ENCODE results near the gene ELMO1.

ELMO1 gene

DNA sequence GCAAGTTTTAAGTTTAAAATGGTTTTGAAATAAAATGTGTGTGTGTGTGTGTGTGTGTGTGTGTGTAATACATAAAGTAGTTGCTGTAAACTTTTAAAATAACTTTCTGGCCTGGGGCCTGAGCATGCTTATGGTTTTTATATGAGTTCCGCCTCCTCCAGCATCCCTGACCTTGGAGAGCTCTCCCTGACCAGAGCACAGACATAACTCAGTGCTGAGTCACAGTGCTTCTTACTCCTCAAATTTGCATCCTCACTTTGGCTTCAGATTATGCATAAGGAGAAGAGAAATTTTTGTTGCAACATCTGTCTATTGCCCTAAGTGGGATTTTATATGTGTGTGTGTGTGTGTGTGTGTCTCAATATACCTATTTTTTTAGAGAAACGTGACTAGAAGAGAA is 200.8 kb downstream of the ELMO1 start:
- Histone ChIP-seq H2AK5ac (ENCODE audit: low read length) (no peak overlapping the region), H3K27me3 (ENCODE audit: insufficient read depth, low read length) (no peaks in the 10 kb centered on the region), H3K27ac (ENCODE audit: low read depth, low read length) (no peak overlapping the region), H4K91ac (ENCODE audit: low read depth, low read length) (no peak overlapping the region), H4K12ac (ENCODE audit: low read depth, low read length) (no peak overlapping the region), H3K79me1 (ENCODE audit: low read length) (no peaks in the 10 kb centered on the region), H3K23ac (ENCODE audit: low read length) (no peak overlapping the region), H4K8ac (ENCODE audit: low read depth, low read length) (no peak overlapping the region), H2BK5ac (ENCODE audit: low read depth, low read length, poor library complexity) (no peak overlapping the region), H2BK12ac (ENCODE audit: low read length) (no peak overlapping the region), H2AFZ (ENCODE audit: insufficient read depth, low read length, poor library complexity) (no peak overlapping the region), H3K9me3 (ENCODE audit: insufficient read depth, low read depth, low read length) (peaks cover 1% of the 10 kb centered on the region), H3K4ac (ENCODE audit: low read depth, low read length) (no peak overlapping the region), H3K4me1 (ENCODE audit: control insufficient read depth in 1 of 2, insufficient read depth in 2 of 2, low read length in 2 of 2) (peaks cover 3 to 7% of the 10 kb centered on the region in 2 experiments), H2BK120ac (ENCODE audit: insufficient read depth, low read length, poor library complexity) (no peak overlapping the region), H3K36me3 (ENCODE audit: control insufficient read depth in 1 of 2, insufficient read depth in 2 of 2, low read length in 2 of 2) (peaks cover 0 to 2% of the 10 kb centered on the region in 2 experiments), H3K4me2 (ENCODE audit: low read length) (no peak overlapping the region), H3K9ac (ENCODE audit: low read length) (no peak overlapping the region), H3K4me3 (ENCODE audit: low read depth, low read length) (no peak overlapping the region), H3K79me2 (ENCODE audit: control insufficient read depth, insufficient read depth, low read length, poor library complexity) (no peaks in the 10 kb centered on the region), H3K14ac (ENCODE audit: low read length) (no peak overlapping the region), H3K18ac (ENCODE audit: low read length) (no peak overlapping the region)
- peak in 1 of 2 donors; percentile 19 for DNase-seq
- WGBS (ENCODE audit: extremely low coverage, insufficient coverage, insufficient read length) = no CpG with 5 or more reads among the region's 2 CpGs

DNA sequence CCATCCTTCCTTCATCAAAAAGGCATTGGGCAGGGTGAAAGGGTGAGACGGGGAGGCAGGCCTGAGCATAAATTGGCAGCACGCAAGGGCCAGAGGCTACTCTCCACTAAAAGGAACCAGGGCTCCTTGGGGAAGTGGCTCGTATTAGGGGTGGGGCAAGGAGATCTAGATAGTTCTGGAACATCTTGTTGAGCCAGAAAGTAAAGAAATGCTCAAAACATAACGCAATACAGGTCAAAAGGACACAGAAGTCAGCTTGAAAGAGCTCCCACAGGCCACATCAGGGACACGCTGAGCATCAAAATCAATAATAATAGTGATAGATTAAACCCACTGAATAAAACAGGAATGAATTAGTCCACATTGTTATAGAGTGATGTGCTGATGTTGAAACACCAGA is 203.1 kb downstream of the ELMO1 start:
- no peak overlapping the region for H3K14ac ChIP-seq (ENCODE audit: low read length)

GRCh38 chr7:37236906-37237305 is 211.8 kb downstream of the ELMO1 start:
- Histone ChIP-seq H4K12ac (ENCODE audit: low read depth, low read length) (no peak overlapping the region), H2AFZ (ENCODE audit: insufficient read depth, low read length, poor library complexity) (no peak overlapping the region), H3K27me3 (ENCODE audit: insufficient read depth, low read length) (no peaks in the 10 kb centered on the region), H2BK120ac (ENCODE audit: insufficient read depth, low read length, poor library complexity) (no peak overlapping the region), H3K79me1 (ENCODE audit: low read length) (no peaks in the 10 kb centered on the region), H2BK12ac (ENCODE audit: low read length) (no peak overlapping the region), H3K23ac (ENCODE audit: low read length) (no peak overlapping the region), H3K9me3 (ENCODE audit: insufficient read depth, low read depth, low read length) (no peaks in the 10 kb centered on the region), H3K79me2 (ENCODE audit: control insufficient read depth, insufficient read depth, low read length, poor library complexity) (no peaks in the 10 kb centered on the region), H3K36me3 (ENCODE audit: control insufficient read depth in 1 of 2, insufficient read depth in 2 of 2, low read length in 2 of 2) (peaks cover 0 to under 1% of the 10 kb centered on the region in 2 experiments), H3K18ac (ENCODE audit: low read length) (no peak overlapping the region), H2BK5ac (ENCODE audit: low read depth, low read length, poor library complexity) (no peak overlapping the region), H3K9ac (ENCODE audit: low read length) (no peak overlapping the region), H3K4me3 (ENCODE audit: low read depth, low read length) (no peak overlapping the region), H3K4ac (ENCODE audit: low read depth, low read length) (no peak overlapping the region), H3K4me1 (ENCODE audit: control insufficient read depth in 1 of 2, insufficient read depth in 2 of 2, low read length in 2 of 2) (no peaks in the 10 kb centered on the region), H3K27ac (ENCODE audit: low read depth, low read length) (no peak overlapping the region), H3K4me2 (ENCODE audit: low read length) (no peak overlapping the region), H2AK5ac (ENCODE audit: low read length) (no peak overlapping the region), H4K8ac (ENCODE audit: low read depth, low read length) (no peak overlapping the region), H3K14ac (ENCODE audit: low read length) (no peak overlapping the region), H4K91ac (ENCODE audit: low read depth, low read length) (no peak overlapping the region)
- WGBS (ENCODE audit: extremely low coverage, insufficient coverage, insufficient read length) = no CpG with 5 or more reads among the region's 1 CpG
- DNase-seq = no peak

More for the DNA sequence above, 203.1 kb downstream of the ELMO1 start:
- Histone ChIP-seq H3K4me3 (ENCODE audit: low read depth, low read length) (no peak overlapping the region), H2BK12ac (ENCODE audit: low read length) (no peak overlapping the region), H2AK5ac (ENCODE audit: low read length) (no peak overlapping the region), H3K23ac (ENCODE audit: low read length) (no peak overlapping the region), H3K4ac (ENCODE audit: low read depth, low read length) (no peak overlapping the region), H3K27ac (ENCODE audit: low read depth, low read length) (no peak overlapping the region), H3K9ac (ENCODE audit: low read length) (no peak overlapping the region), H3K79me2 (ENCODE audit: control insufficient read depth, insufficient read depth, low read length, poor library complexity) (no peaks in the 10 kb centered on the region), H2AFZ (ENCODE audit: insufficient read depth, low read length, poor library complexity) (no peak overlapping the region), H3K9me3 (ENCODE audit: insufficient read depth, low read depth, low read length) (peaks cover 1% of the 10 kb centered on the region), H3K4me2 (ENCODE audit: low read length) (no peak overlapping the region), H4K12ac (ENCODE audit: low read depth, low read length) (no peak overlapping the region), H3K27me3 (ENCODE audit: insufficient read depth, low read length) (no peaks in the 10 kb centered on the region), H2BK5ac (ENCODE audit: low read depth, low read length, poor library complexity) (no peak overlapping the region), H4K91ac (ENCODE audit: low read depth, low read length) (no peak overlapping the region), H3K4me1 (ENCODE audit: control insufficient read depth in 1 of 2, insufficient read depth in 2 of 2, low read length in 2 of 2) (peaks cover 3 to 7% of the 10 kb centered on the region in 2 experiments), H3K18ac (ENCODE audit: low read length) (no peak overlapping the region), H3K36me3 (ENCODE audit: control insufficient read depth in 1 of 2, insufficient read depth in 2 of 2, low read length in 2 of 2) (peaks cover 0 to 2% of the 10 kb centered on the region in 2 experiments), H2BK120ac (ENCODE audit: insufficient read depth, low read length, poor library complexity) (no peak overlapping the region), H3K79me1 (ENCODE audit: low read length) (no peaks in the 10 kb centered on the region), H4K8ac (ENCODE audit: low read depth, low read length) (no peak overlapping the region)
- no CpG with 5 or more reads among the region's 5 CpGs for WGBS (ENCODE audit: extremely low coverage, insufficient coverage, insufficient read length)
- no peak for DNase-seq

GRCh38 chr7:37235813-37236212 is 212.9 kb downstream of the ELMO1 start:
- H3K4me1 ChIP-seq (ENCODE audit: control insufficient read depth in 1 of 2, insufficient read depth in 2 of 2, low read length in 2 of 2) = no peaks in the 10 kb centered on the region
- peaks cover 0 to 2% of the 10 kb centered on the region in 2 experiments for H3K36me3 ChIP-seq (ENCODE audit: control insufficient read depth in 1 of 2, insufficient read depth in 2 of 2, low read length in 2 of 2)
- no peak overlapping the region for H3K18ac ChIP-seq (ENCODE audit: low read length)
- H3K9ac ChIP-seq (ENCODE audit: low read length) = no peak overlapping the region
- no peaks in the 10 kb centered on the region for H3K27me3 ChIP-seq (ENCODE audit: insufficient read depth, low read length)
- no peak overlapping the region for H2BK5ac ChIP-seq (ENCODE audit: low read depth, low read length, poor library complexity)
- H3K79me1 ChIP-seq (ENCODE audit: low read length) = no peaks in the 10 kb centered on the region
- no peak overlapping the region for H2BK12ac ChIP-seq (ENCODE audit: low read length)
- H3K14ac ChIP-seq (ENCODE audit: low read length) = no peak overlapping the region
- H3K9me3 ChIP-seq (ENCODE audit: insufficient read depth, low read depth, low read length) = no peaks in the 10 kb centered on the region
- no peaks in the 10 kb centered on the region for H3K79me2 ChIP-seq (ENCODE audit: control insufficient read depth, insufficient read depth, low read length, poor library complexity)
- no CpG with 5 or more reads among the region's 4 CpGs for WGBS (ENCODE audit: extremely low coverage, insufficient coverage, insufficient read length)
- DNase-seq = no peak
- H4K91ac ChIP-seq (ENCODE audit: low read depth, low read length) = no peak overlapping the region
- no peak overlapping the region for H3K4me3 ChIP-seq (ENCODE audit: low read depth, low read length)
- H3K27ac ChIP-seq (ENCODE audit: low read depth, low read length) = no peak overlapping the region
- H4K12ac ChIP-seq (ENCODE audit: low read depth, low read length) = no peak overlapping the region
- H2BK120ac ChIP-seq (ENCODE audit: insufficient read depth, low read length, poor library complexity) = no peak overlapping the region
- H2AK5ac ChIP-seq (ENCODE audit: low read length) = no peak overlapping the region
- H3K23ac ChIP-seq (ENCODE audit: low read length) = no peak overlapping the region
- no peak overlapping the region for H4K8ac ChIP-seq (ENCODE audit: low read depth, low read length)
- no peak overlapping the region for H3K4ac ChIP-seq (ENCODE audit: low read depth, low read length)
- H2AFZ ChIP-seq (ENCODE audit: insufficient read depth, low read length, poor library complexity) = no peak overlapping the region
- no peak overlapping the region for H3K4me2 ChIP-seq (ENCODE audit: low read length)

Data from trophoblast cell (in vitro differentiated cells and primary cell).